NB4 (cell line): ENCODE results near the gene RAPGEF4.

Source experiments
- CTCF ChIP-seq: IDR thresholded peaks from one replicate; pipeline ENCODE4 v1.5.1; 2012; ENCODE audit warnings: low read depth, low read length
- MYC ChIP-seq: IDR thresholded peaks from 2 replicates; pipeline ENCODE4 v1.6.1; 2011; ENCODE audit warnings: low read depth, low read length
- POLR2A ChIP-seq: IDR thresholded peaks from 2 replicates; pipeline ENCODE4 v1.6.1; 2011; ENCODE audit warnings: mild to moderate bottlenecking; ENCODE audit not compliant: insufficient read length; ENCODE audit errors: extremely low read depth
- TF ChIP-seq, protein P1 (sequence below): IDR thresholded peaks from 2 replicates; pipeline ENCODE4 v1.6.1; 2011; ENCODE audit warnings: low read depth, low read length

GRCh38 chr2:172842511-172843265, 107.0 kb downstream of the RAPGEF4 start:
- TF ChIP-seq POLR2A = no peak
- no peak for TF ChIP-seq CTCF
- TF ChIP-seq, protein P1, sequence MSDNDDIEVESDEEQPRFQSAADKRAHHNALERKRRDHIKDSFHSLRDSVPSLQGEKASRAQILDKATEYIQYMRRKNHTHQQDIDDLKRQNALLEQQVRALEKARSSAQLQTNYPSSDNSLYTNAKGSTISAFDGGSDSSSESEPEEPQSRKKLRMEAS = no peak
- no peak for TF ChIP-seq MYC
